Endothelial cell of umbilical vein (primary cell): ENCODE data around the gene CYBB. TPM values are rescaled to one million over a fixed set of nuclear protein-coding genes. Genes with fewer than 3 reads are reported as not detected.

ENCODE experiments used
- BruUV-seq: library from RNA; stranded (reverse); fragments of 400-500 nt; replicated peaks from 2 replicates; lab custom pipeline; 2021; lab: Mats Ljungman, UMichigan
- CTCF ChIA-PET: fragments of 300-600, 350-600 bp; sonication (Branson Sonifier 250); formaldehyde crosslinking; loops from one replicate; lab custom pipeline; 2021; ENCODE audit warnings: antibody characterized with exemption, inconsistent platforms; lab: Charles Lee
- POLR2A ChIA-PET: fragments of 300-600, 350-600 bp; sonication (Branson Sonifier 250); formaldehyde crosslinking; loops from one replicate; lab custom pipeline; 2021; ENCODE audit warnings: antibody characterized with exemption, inconsistent platforms; lab: Charles Lee
- DNase-seq: peaks from one replicate; pipeline ENCODE4 v3.0.0-alpha.2; 2011; ENCODE audit warnings: low read depth, low spot score
- FAIRE-seq: peaks from 2 replicates; lab custom pipeline; 2011; peaks lifted over from hg19 to GRCh38; lab: Jason Lieb, UNC
- H2AFZ ChIP-seq: 2 replicates; pipeline ENCODE4 v1.6.0; 2012; ENCODE audit warnings: low read depth, low read length, control low read depth, inconsistent platforms
- H3K27ac ChIP-seq: 2 replicates; pipeline ENCODE4 v1.5.1; 2011; ENCODE audit warnings: low read depth, mild to moderate bottlenecking, control low read depth, low read length, moderate library complexity; ENCODE audit not compliant: insufficient read depth
- H3K27me3 ChIP-seq, 2 experiments: 2 replicates each; pipeline versions ENCODE4 v1.6.0 to v1.6.1; 2011; ENCODE audit warnings: low read length in 2 of 2, mixed read lengths in 1 of 2; ENCODE audit not compliant: control insufficient read depth in 2 of 2, insufficient read depth in 2 of 2
- H3K36me3 ChIP-seq, 2 experiments: 2 replicates in 1 of 2; 3 replicates in 1 of 2; pipeline ENCODE4 v1.5.1; 2011; ENCODE audit warnings: low read length in 2 of 2, mild to moderate bottlenecking in 1 of 2, moderate library complexity in 1 of 2; ENCODE audit not compliant: control insufficient read depth in 2 of 2, insufficient read depth in 2 of 2; ENCODE audit errors: extremely low read depth in 1 of 2
- H3K4me1 ChIP-seq: 3 replicates; pipeline ENCODE4 v1.5.1; 2011; ENCODE audit warnings: mild to moderate bottlenecking, low read length; ENCODE audit not compliant: control insufficient read depth, insufficient read depth; ENCODE audit errors: extremely low read depth
- H3K4me2 ChIP-seq: 2 replicates; pipeline ENCODE4 v1.6.1; 2011; ENCODE audit warnings: low read length, control low read depth, mixed read lengths; ENCODE audit not compliant: insufficient read depth
- H3K4me3 ChIP-seq, 3 experiments: fragments of 200-600 bp in 1 of 3; sonication (generic), shearing (Covaris generic) in 1 of 3; replicated peaks in 1 of 3; 2 replicates each; pipeline ENCODE4 v1.5.1; 2011 to 2016; ENCODE audit warnings: control low read depth in 3 of 3, low read length in 3 of 3, mild to moderate bottlenecking in 2 of 3, inconsistent platforms in 1 of 3, low read depth in 1 of 3, moderate library complexity in 1 of 3; ENCODE audit not compliant: insufficient read depth in 1 of 3
- H3K79me2 ChIP-seq: 2 replicates; pipeline ENCODE4 v1.6.0; 2012; ENCODE audit warnings: low read length, inconsistent platforms; ENCODE audit not compliant: control insufficient read depth, insufficient read depth
- H3K9ac ChIP-seq: replicated peaks from 2 replicates; pipeline ENCODE3; 2011; ENCODE audit warnings: low read length, control low read depth; ENCODE audit not compliant: insufficient read depth; ENCODE audit errors: extremely low read depth
- H3K9me1 ChIP-seq: replicated peaks from 3 replicates; pipeline ENCODE4 v1.6.0; 2011; ENCODE audit warnings: mild to moderate bottlenecking, low read length; ENCODE audit not compliant: control insufficient read depth, insufficient read depth; ENCODE audit errors: extremely low read depth
- H3K9me3 ChIP-seq: replicated peaks from 2 replicates; pipeline ENCODE4 v1.5.1; 2012; ENCODE audit warnings: low read length, inconsistent platforms; ENCODE audit not compliant: control insufficient read depth, insufficient read depth
- H4K20me1 ChIP-seq: replicated peaks from 2 replicates; pipeline ENCODE3; 2011; ENCODE audit warnings: mild to moderate bottlenecking, low read length; ENCODE audit not compliant: control insufficient read depth, insufficient read depth; ENCODE audit errors: extremely low read depth
- EZH2 ChIP-seq: IDR thresholded peaks from 2 replicates; pipeline ENCODE4 v1.6.1; 2012; ENCODE audit warnings: borderline replicate concordance, low read depth, mild to moderate bottlenecking, moderate library complexity, low read length, inconsistent platforms; ENCODE audit not compliant: severe bottlenecking
- FOS ChIP-seq: IDR thresholded peaks from 2 replicates; pipeline ENCODE4 v1.6.1; 2011; ENCODE audit warnings: mild to moderate bottlenecking, low read length, moderate library complexity, borderline replicate concordance; ENCODE audit not compliant: insufficient read depth
- JUN ChIP-seq: IDR thresholded peaks from 2 replicates; pipeline ENCODE4 v1.6.1; 2011; ENCODE audit warnings: borderline replicate concordance, low read depth; ENCODE audit not compliant: insufficient read length, insufficient read depth
- MYC ChIP-seq: IDR thresholded peaks from one replicate; pipeline ENCODE4 v1.6.1; 2011; ENCODE audit warnings: mild to moderate bottlenecking, low read depth, low read length
- POLR2A ChIP-seq: IDR thresholded peaks from 2 replicates; pipeline ENCODE4 v1.6.1; 2012; ENCODE audit warnings: low read depth, mild to moderate bottlenecking, control low read depth, low read length
- POLR2AphosphoS5 ChIP-seq: IDR thresholded peaks from 2 replicates; pipeline ENCODE4 v1.6.1; 2012; ENCODE audit warnings: low read depth, mild to moderate bottlenecking, control low read depth, low read length, moderate library complexity; ENCODE audit not compliant: insufficient read depth
- dilution Hi-C: fragments of 300-500 bp; cut with MboI; formaldehyde crosslinking; loops from one replicate; pipeline ENCODE4 v1.15.0; 2019; ENCODE audit warnings: low sequenced_read_pairs; ENCODE audit not compliant: extremely low pct_ligation_motif_present
- intact Hi-C: fragments of 100-400 bp; cut with micrococcal nuclease; formaldehyde crosslinking; loops from one replicate; pipeline ENCODE4 v1.10.0; 2022
- polyA plus RNA-seq, 4 experiments: library from polyadenylated mRNA; depleted of rRNA in 3 of 4; stranded (reverse) in 3 of 4; unstranded in 1 of 4; fragments of >200 nt; gene quantifications; 2 replicates each; pipeline versions ENCODE4 v1.2.1 to v1.2.3, GENCODE V29; 2011 to 2012; ENCODE audit warnings: missing spikeins in 1 of 4
- total RNA-seq: library from RNA; stranded (reverse); gene quantifications from 2 replicates; pipeline ENCODE4 v1.2.3, GENCODE V29; 2021

Gene CYBB
- total and polyA plus RNA-seq, 2 donors (not counting 3 experiments of a cell fraction or from before 2014, with no cell fraction given), result not detected

DNA sequence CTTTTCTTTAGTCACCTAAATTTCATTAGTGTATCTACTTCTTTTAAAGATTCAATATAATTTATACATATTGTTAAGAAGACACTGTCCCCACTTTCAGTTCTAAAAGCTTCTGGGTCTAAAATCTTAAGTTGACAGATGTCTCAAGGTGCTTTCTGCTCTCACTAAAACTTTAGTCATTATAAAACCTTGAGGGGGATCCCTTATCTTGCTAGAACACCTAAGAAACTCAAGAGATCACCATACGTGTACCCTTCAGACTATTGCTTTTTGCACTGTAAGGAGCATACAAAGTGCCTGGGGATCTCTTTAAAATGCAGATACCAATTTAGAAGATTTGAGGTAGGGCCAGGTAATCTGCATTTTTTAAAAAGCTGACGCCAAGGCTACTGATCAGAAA, 30.1 kb downstream of the CYBB start:
- FAIRE-seq (no peak), DNase-seq (no peak)
- no peak for TF ChIP-seq FOS
- no peak for TF ChIP-seq MYC
- no peak for TF ChIP-seq EZH2
- no peak for TF ChIP-seq POLR2A
- TF ChIP-seq JUN, result no peak
- TF ChIP-seq POLR2AphosphoS5, result no peak
- intact Hi-C loops (no loop called here), dilution Hi-C loops (no loop called here)
- Histone ChIP-seq H3K27ac (no peak overlapping the region), H4K20me1 (no peaks in the 10 kb centered on the region), H3K9me1 (no peaks in the 10 kb centered on the region), H3K27me3 (no peaks in the 10 kb centered on the region), H3K9me3 (no peaks in the 10 kb centered on the region), H3K4me2 (no peak overlapping the region), H3K4me1 (no peaks in the 10 kb centered on the region), H3K36me3 (no peaks in the 10 kb centered on the region), H3K4me3 (no peak overlapping the region), H3K79me2 (no peaks in the 10 kb centered on the region), H2AFZ (no peak overlapping the region), H3K9ac (no peak overlapping the region)
- BruUV-seq, result no TSS peak
- ChIA-PET CTCF (no interaction called here), POLR2A (no interaction called here)

DNA sequence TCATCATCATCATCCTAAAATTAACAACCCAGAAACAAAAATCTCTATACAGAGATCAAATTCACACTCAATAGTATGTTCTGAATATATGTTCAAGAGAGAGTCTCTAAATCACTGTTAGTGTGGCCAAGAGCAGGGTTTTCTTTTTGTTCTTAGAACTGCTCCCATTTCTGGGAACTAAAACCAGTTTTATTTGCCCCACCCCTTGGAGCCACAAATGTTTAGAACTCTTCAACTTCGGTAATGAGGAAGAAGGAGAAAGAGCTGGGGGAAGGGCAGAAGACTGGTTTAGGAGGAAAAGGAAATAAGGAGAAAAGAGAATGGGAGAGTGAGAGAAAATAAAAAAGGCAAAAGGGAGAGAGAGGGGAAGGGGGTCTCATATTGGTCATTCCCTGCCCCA, 32.3 kb downstream of the CYBB start:
- Histone ChIP-seq H3K36me3 (no peaks in the 10 kb centered on the region), H3K27ac (no peak overlapping the region), H3K9ac (no peak overlapping the region), H3K4me3 (no peak overlapping the region), H3K4me2 (no peak overlapping the region), H3K9me1 (no peaks in the 10 kb centered on the region), H3K27me3 (peaks cover 0 to 4% of the 10 kb centered on the region in 2 experiments), H3K79me2 (no peaks in the 10 kb centered on the region), H3K9me3 (no peaks in the 10 kb centered on the region), H2AFZ (no peak overlapping the region), H3K4me1 (no peaks in the 10 kb centered on the region), H4K20me1 (no peaks in the 10 kb centered on the region)
- FAIRE-seq (no peak), DNase-seq (no peak)
- intact Hi-C loops, result no loop called here
- CTCF ChIA-PET, result no interaction called here
- no TSS peak for BruUV-seq
- TF ChIP-seq EZH2 (no peak), POLR2AphosphoS5 (no peak), MYC (no peak), FOS (no peak), JUN (no peak)
- POLR2A ChIA-PET, result no interaction called here
- dilution Hi-C loops, result no loop called here
